SU-DHL-6 (cell line): ENCODE results near the gene ARHGAP33.

Source experiments
- H2AFZ ChIP-seq: fragments of 200-600 bp; sonication (generic); 2 replicates; pipeline ENCODE4 v1.6.1; 2014; ENCODE audit warnings: low read depth, mild to moderate bottlenecking, moderate library complexity, mixed read lengths, antibody characterized with exemption, low read length; ENCODE audit not compliant: severe bottlenecking
- H3F3A ChIP-seq: fragments of 200-600 bp; shearing (Covaris generic); 2 replicates; pipeline ENCODE4 v1.6.0; 2016; ENCODE audit warnings: antibody characterized with exemption, mild to moderate bottlenecking; ENCODE audit not compliant: insufficient read depth
- H3K27ac ChIP-seq: fragments of 200-600 bp; sonication (generic); 2 replicates; pipeline ENCODE4 v1.5.1; 2016; ENCODE audit warnings: low read depth, mild to moderate bottlenecking, low read length, moderate library complexity, mixed read lengths
- H3K27me3 ChIP-seq: fragments of 200-600 bp; sonication (generic), shearing (Covaris generic); 2 replicates; pipeline ENCODE4 v1.6.0; 2014; ENCODE audit warnings: mild to moderate bottlenecking, low read length
- H3K36me3 ChIP-seq: fragments of 200-600 bp; sonication (generic); 2 replicates; pipeline ENCODE4 v1.6.1; 2014; ENCODE audit warnings: mild to moderate bottlenecking, low read length, mixed read lengths
- H3K4me2 ChIP-seq: fragments of 300-600, 200-600 bp; shearing (Covaris generic), sonication (generic); 2 replicates; pipeline ENCODE4 v1.6.0; 2014; ENCODE audit warnings: low read length, low read depth, mild to moderate bottlenecking; ENCODE audit not compliant: poor library complexity, severe bottlenecking
- H3K4me3 ChIP-seq: fragments of 200-600 bp; sonication (generic); 2 replicates; pipeline ENCODE4 v1.5.1; 2014; ENCODE audit warnings: antibody characterized with exemption, low read length, mild to moderate bottlenecking, mixed read lengths; ENCODE audit not compliant: insufficient read depth, poor library complexity, severe bottlenecking
- H3K79me2 ChIP-seq: fragments of 200-600 bp; sonication (generic); 2 replicates; pipeline ENCODE4 v1.6.1; 2014; ENCODE audit warnings: mild to moderate bottlenecking, low read length, moderate library complexity; ENCODE audit not compliant: insufficient read depth
- H3K9ac ChIP-seq: fragments of 200-600 bp; sonication (generic); 2 replicates; pipeline ENCODE4 v1.7.0; 2014; ENCODE audit warnings: mild to moderate bottlenecking, low read length
- H3K9me2 ChIP-seq: fragments of 200-600 bp; sonication (generic); replicated peaks from 2 replicates; pipeline ENCODE4 v1.6.1; 2014; ENCODE audit warnings: low read length; ENCODE audit not compliant: insufficient read depth
- H3K9me3 ChIP-seq: fragments of 200-600 bp; sonication (generic); 2 replicates; pipeline ENCODE4 v1.6.1; 2014; ENCODE audit warnings: low read length, mixed read lengths; ENCODE audit not compliant: insufficient read depth
- H4K20me1 ChIP-seq: fragments of 200-600 bp; sonication (generic); 2 replicates; pipeline ENCODE4 v1.6.1; 2014; ENCODE audit warnings: low read depth, mild to moderate bottlenecking, antibody characterized with exemption, low read length, moderate library complexity, mixed read lengths
- EZH2phosphoT487 ChIP-seq: fragments of 200-600 bp; sonication (generic), shearing (Covaris generic); conservative IDR thresholded peaks from 2 replicates; pipeline ENCODE4 v1.6.1; 2018; ENCODE audit warnings: mild to moderate bottlenecking, antibody characterized with exemption, low read length, moderate library complexity, mixed read lengths
- TF ChIP-seq, protein P1 (sequence below): fragments of 200-600 bp; sonication (generic); IDR thresholded peaks from one replicate; pipeline ENCODE4 v1.5.1; 2017; ENCODE audit warnings: antibody characterized with exemption, mild to moderate bottlenecking, low read length, moderate library complexity; ENCODE audit not compliant: insufficient read depth, poor library complexity, severe bottlenecking

ARHGAP33 gene

DNA sequence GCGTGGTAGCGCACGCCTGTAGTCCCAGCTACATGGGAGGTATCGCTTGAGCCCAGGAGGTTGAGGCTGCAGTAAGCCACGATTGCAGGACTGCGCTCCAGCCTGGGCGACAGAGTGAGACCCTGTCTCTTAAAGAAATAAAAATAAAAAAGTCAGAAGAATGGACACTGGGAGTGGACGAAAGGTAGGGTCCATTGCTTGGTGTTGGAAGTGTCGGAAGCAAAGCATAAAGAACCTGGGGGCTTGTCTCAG is 392 bp upstream of the ARHGAP33 start:
- no peaks in the 10 kb centered on the region for H3K9me3 ChIP-seq
- no peaks in the 10 kb centered on the region for H3K36me3 ChIP-seq
- no peaks in the 10 kb centered on the region for H4K20me1 ChIP-seq
- H3F3A ChIP-seq: peaks cover 3% of the 10 kb centered on the region; the same call in 1 of the 2 replicates
- no peaks in the 10 kb centered on the region for H3K27me3 ChIP-seq
- no peak overlapping the region for H3K27ac ChIP-seq
- peak overlapping the region; percentile 60 for H2AFZ ChIP-seq
- no peaks in the 10 kb centered on the region; the same call in 1 of the 2 replicates for H3K79me2 ChIP-seq
- no peak overlapping the region for H3K9ac ChIP-seq
- TF ChIP-seq EZH2phosphoT487: no peak
- TF ChIP-seq, protein P1, sequence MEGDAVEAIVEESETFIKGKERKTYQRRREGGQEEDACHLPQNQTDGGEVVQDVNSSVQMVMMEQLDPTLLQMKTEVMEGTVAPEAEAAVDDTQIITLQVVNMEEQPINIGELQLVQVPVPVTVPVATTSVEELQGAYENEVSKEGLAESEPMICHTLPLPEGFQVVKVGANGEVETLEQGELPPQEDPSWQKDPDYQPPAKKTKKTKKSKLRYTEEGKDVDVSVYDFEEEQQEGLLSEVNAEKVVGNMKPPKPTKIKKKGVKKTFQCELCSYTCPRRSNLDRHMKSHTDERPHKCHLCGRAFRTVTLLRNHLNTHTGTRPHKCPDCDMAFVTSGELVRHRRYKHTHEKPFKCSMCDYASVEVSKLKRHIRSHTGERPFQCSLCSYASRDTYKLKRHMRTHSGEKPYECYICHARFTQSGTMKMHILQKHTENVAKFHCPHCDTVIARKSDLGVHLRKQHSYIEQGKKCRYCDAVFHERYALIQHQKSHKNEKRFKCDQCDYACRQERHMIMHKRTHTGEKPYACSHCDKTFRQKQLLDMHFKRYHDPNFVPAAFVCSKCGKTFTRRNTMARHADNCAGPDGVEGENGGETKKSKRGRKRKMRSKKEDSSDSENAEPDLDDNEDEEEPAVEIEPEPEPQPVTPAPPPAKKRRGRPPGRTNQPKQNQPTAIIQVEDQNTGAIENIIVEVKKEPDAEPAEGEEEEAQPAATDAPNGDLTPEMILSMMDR: no peak
- no peak overlapping the region for H3K4me3 ChIP-seq
- no peaks in the 10 kb centered on the region for H3K9me2 ChIP-seq
- peak overlapping the region; percentile 32 for H3K4me2 ChIP-seq

DNA sequence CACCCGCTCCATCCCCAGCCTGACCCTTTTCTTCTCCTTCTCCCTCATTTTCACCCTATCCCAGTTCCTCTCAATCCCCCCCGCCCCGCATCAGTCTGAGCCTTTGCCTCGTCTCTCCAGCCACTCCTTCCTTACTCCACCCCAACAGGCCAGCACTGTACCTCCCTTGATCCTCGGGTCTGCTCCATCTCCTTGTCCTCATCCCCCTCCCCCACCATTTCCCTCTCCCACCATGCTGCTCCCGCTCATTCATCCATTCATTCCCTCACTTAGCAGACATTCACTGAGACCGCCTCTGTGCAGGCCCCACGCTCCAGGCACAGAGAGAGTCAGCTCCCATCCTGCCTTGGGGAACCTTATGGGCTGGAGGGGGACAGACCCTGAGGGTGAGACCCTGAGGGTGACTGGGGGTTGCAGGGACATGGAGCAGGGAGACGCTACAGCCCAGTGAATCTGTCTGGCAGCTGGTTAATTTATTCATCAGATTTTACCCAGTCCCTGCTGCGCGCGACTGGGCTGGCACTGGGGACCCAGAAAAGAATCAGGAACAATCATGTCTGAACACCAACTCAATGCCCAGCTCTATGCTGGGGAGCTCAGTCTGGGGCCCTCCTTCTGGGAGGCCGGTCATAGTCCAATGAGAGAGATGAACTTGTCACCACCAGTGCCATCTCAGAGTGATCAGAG is 881 bp downstream of the ARHGAP33 start:
- H3K9me2 ChIP-seq: no peaks in the 10 kb centered on the region
- H3K9me3 ChIP-seq: no peaks in the 10 kb centered on the region
- peak overlapping the region; percentile 64 for H3K4me2 ChIP-seq
- no peaks in the 10 kb centered on the region for H3K27me3 ChIP-seq
- H3K79me2 ChIP-seq: no peaks in the 10 kb centered on the region; the same call in 1 of the 2 replicates
- H3K4me3 ChIP-seq: peak overlapping the region; percentile 69
- no peaks in the 10 kb centered on the region for H3K36me3 ChIP-seq
- no peak for TF ChIP-seq EZH2phosphoT487
- TF ChIP-seq, protein P1: no peak
- H2AFZ ChIP-seq: no peak overlapping the region
- peak overlapping the region; percentile 40 for H3K27ac ChIP-seq
- H4K20me1 ChIP-seq: no peaks in the 10 kb centered on the region
- peak overlapping the region; percentile 74 for H3K9ac ChIP-seq
- peaks cover 3% of the 10 kb centered on the region; the same call in 1 of the 2 replicates for H3F3A ChIP-seq

DNA sequence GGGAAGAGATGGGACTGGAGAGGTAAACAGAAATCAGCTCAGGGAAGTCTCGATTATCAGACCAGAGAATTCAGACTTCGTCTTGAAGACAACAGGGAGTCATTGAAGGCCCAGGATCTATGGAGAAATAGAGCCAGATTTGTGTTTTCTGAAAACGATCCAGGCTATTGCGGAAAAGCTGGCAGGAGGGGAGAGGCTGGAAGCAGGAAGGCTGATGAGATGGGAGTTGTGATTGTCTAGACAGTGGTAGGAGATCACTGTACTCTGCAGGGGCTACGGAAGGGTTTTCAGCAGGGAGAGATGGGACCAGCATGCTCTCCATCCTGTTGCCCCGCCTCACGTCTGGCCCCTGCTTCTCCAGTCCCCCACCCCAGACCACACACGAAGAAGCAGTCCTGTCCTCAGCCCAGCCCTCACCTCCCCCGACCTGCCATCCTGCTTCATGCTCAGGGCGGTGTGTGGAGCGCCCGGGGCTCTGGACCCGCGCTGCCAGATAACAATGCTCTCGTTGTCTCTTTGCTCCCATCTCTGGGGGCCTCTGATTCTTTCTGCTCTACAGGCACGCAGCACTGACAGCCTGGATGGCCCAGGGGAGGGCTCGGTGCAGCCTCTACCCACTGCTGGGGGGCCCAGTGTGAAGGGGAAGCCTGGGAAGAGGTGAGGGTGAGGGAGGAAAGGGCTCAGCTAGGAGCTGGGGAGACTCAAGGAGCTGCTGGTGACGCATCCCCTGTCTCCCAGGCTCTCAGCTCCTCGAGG is 1.9 kb downstream of the ARHGAP33 start:
- no peaks in the 10 kb centered on the region for H3K9me2 ChIP-seq
- H3K79me2 ChIP-seq: no peaks in the 10 kb centered on the region; the same call in 1 of the 2 replicates
- H3K4me2 ChIP-seq: no peak overlapping the region
- peaks cover 3% of the 10 kb centered on the region; the same call in 1 of the 2 replicates for H3F3A ChIP-seq
- H4K20me1 ChIP-seq: no peaks in the 10 kb centered on the region
- no peak for TF ChIP-seq EZH2phosphoT487
- TF ChIP-seq, protein P1: no peak
- H2AFZ ChIP-seq: no peak overlapping the region
- H3K4me3 ChIP-seq: no peak overlapping the region
- no peak overlapping the region for H3K27ac ChIP-seq
- no peaks in the 10 kb centered on the region for H3K36me3 ChIP-seq
- H3K27me3 ChIP-seq: no peaks in the 10 kb centered on the region
- H3K9me3 ChIP-seq: no peaks in the 10 kb centered on the region
- peak overlapping the region; percentile 74; the same call in 1 of the 2 replicates for H3K9ac ChIP-seq
